Right lobe of liver (tissue), 4 donors: Measurements from ENCODE around the gene TNK1.

Experiments used
- CTCF ChIP-seq, 4 donors: fragments of 200-600 bp in 3 of 4; fragments of 450-650 bp in 1 of 4; IDR thresholded peaks; one replicate each; pipeline versions ENCODE4 v1.5.1 to v1.8.0; 2016 to 2022; ENCODE audit warnings: antibody characterized with exemption in 4 of 4, mild to moderate bottlenecking in 2 of 4
- POLR2A ChIP-seq: fragments of 450-650 bp; IDR thresholded peaks from one replicate; pipeline ENCODE4 v1.6.1; 2017; ENCODE audit warnings: antibody characterized with exemption, mild to moderate bottlenecking
- donor health status: DM: no; HTN: no; CAD: no.
- donor health status: DM: no; HTN: no; CAD: no.
- donor health status: DM: no; HTN: yes; CAD: no.

GRCh38 chr17:7346761-7347614 is 33.9 kb upstream of the TNK1 start:
- TF ChIP-seq CTCF (IDR thresholded peaks at IDR 0.05) (no peak), POLR2A (no peak)
